ENCODE results near the gene ZNF182.

ZNF182 gene

DNA sequence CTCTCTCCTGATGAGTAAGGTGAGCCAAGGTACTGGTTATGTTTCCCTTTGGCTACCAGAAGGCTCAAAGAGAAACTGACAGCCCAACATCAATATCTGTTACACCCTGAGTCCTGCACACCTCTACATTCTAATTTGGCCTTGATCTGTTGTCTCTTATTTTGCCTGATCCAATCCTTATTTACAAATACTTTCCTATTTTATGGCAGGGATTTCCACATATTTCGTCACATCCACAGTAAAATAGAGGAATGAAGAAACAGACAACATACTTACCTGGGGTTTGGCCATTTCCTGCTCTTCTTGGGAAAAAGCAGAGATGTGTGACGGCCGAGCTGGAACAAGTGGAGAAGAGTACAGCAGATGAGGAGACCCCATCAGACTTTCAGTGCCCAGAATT, 1.5 kb downstream of the ZNF182 start:
- WGBS, 2 donors (ENCODE audit: extremely low coverage in 2 of 2, insufficient read length in 2 of 2, insufficient replicate concordance in 1 of 2), result no CpG with 5 or more reads among the region's 3 CpGs
- H4K8ac ChIP-seq (ENCODE audit: low read depth, low read length), result no peak overlapping the region
- no peaks in the 10 kb centered on the region for H3K4me1 ChIP-seq (ENCODE audit: control insufficient read depth in 2 of 2, insufficient read depth in 1 of 2, low read depth in 1 of 2, low read length in 2 of 2)
- H3K4me3 ChIP-seq (ENCODE audit: low read length in 2 of 2), result no peak overlapping the region
- H4K91ac ChIP-seq (ENCODE audit: low read depth, low read length, poor library complexity), result no peak overlapping the region
- no peak overlapping the region for H3K18ac ChIP-seq (ENCODE audit: low read length)
- H2BK120ac ChIP-seq (ENCODE audit: low read depth, low read length), result no peak overlapping the region
- no peak for DNase-seq (ENCODE audit: low spot score)
- no peak overlapping the region for H2BK5ac ChIP-seq (ENCODE audit: low read length)
- H3K79me1 ChIP-seq (ENCODE audit: low read depth, low read length), result peaks cover 4% of the 10 kb centered on the region
- H2AK5ac ChIP-seq (ENCODE audit: low read depth, low read length), result no peak overlapping the region
- peaks cover 0 to 3% of the 10 kb centered on the region in 2 donors for H3K9me3 ChIP-seq (replicated peaks in 1 of 2; ENCODE audit: control insufficient read depth in 2 of 2, insufficient read depth in 1 of 2, low read depth in 1 of 2, low read length in 2 of 2)
- H2BK15ac ChIP-seq (ENCODE audit: low read length), result no peak overlapping the region
- H3K27me3 ChIP-seq (ENCODE audit: control insufficient read depth in 3 of 3, insufficient read depth in 3 of 3, low read depth in 1 of 3, low read length in 3 of 3), result no peaks in the 10 kb centered on the region
- no peak overlapping the region for H3K27ac ChIP-seq (replicated peaks; ENCODE audit: low read length)
- H2AFZ ChIP-seq (ENCODE audit: low read length), result no peak overlapping the region
- H3K4ac ChIP-seq (ENCODE audit: low read length), result no peak overlapping the region
- no peak overlapping the region for H3K4me2 ChIP-seq (ENCODE audit: insufficient read depth, low read length, poor library complexity, severe bottlenecking)
- no peak overlapping the region for H2BK12ac ChIP-seq (ENCODE audit: low read length)
- no peak overlapping the region for H3K14ac ChIP-seq (ENCODE audit: low read length)
- H3K9ac ChIP-seq (ENCODE audit: low read depth, low read length, poor library complexity), result no peak overlapping the region
- peaks cover 0 to 4% of the 10 kb centered on the region in 2 donors for H3K36me3 ChIP-seq (replicated peaks in 1 of 2; ENCODE audit: control insufficient read depth in 2 of 2, insufficient read depth in 2 of 2, low read length in 2 of 2)
- no peak overlapping the region for H3K23ac ChIP-seq (ENCODE audit: low read depth, low read length, poor library complexity)

GRCh38 chrX:48001260-48001659, 2.5 kb downstream of the ZNF182 start:
- Histone ChIP-seq H3K9ac (ENCODE audit: low read depth, low read length, poor library complexity) (no peak overlapping the region), H3K14ac (ENCODE audit: low read length) (no peak overlapping the region), H3K27ac (replicated peaks; ENCODE audit: low read length) (no peak overlapping the region), H4K8ac (ENCODE audit: low read depth, low read length) (no peak overlapping the region), H2AK5ac (ENCODE audit: low read depth, low read length) (no peak overlapping the region), H3K18ac (ENCODE audit: low read length) (no peak overlapping the region), H3K27me3 (ENCODE audit: control insufficient read depth in 3 of 3, insufficient read depth in 3 of 3, low read depth in 1 of 3, low read length in 3 of 3) (no peaks in the 10 kb centered on the region), H3K23ac (ENCODE audit: low read depth, low read length, poor library complexity) (no peak overlapping the region), H2BK5ac (ENCODE audit: low read length) (no peak overlapping the region), H3K4me3 (ENCODE audit: low read length in 2 of 2) (no peak overlapping the region), H3K4ac (ENCODE audit: low read length) (no peak overlapping the region), H4K91ac (ENCODE audit: low read depth, low read length, poor library complexity) (no peak overlapping the region), H2BK15ac (ENCODE audit: low read length) (no peak overlapping the region), H3K9me3 (replicated peaks in 1 of 2; ENCODE audit: control insufficient read depth in 2 of 2, insufficient read depth in 1 of 2, low read depth in 1 of 2, low read length in 2 of 2) (peaks cover 0 to 9% of the 10 kb centered on the region in 2 donors), H2AFZ (ENCODE audit: low read length) (no peak overlapping the region), H3K79me1 (ENCODE audit: low read depth, low read length) (peaks cover 4% of the 10 kb centered on the region), H3K4me2 (ENCODE audit: insufficient read depth, low read length, poor library complexity, severe bottlenecking) (no peak overlapping the region), H2BK120ac (ENCODE audit: low read depth, low read length) (no peak overlapping the region), H3K36me3 (replicated peaks in 1 of 2; ENCODE audit: control insufficient read depth in 2 of 2, insufficient read depth in 2 of 2, low read length in 2 of 2) (peaks cover 0 to 13% of the 10 kb centered on the region in 2 donors), H3K4me1 (ENCODE audit: control insufficient read depth in 2 of 2, insufficient read depth in 1 of 2, low read depth in 1 of 2, low read length in 2 of 2) (no peaks in the 10 kb centered on the region), H2BK12ac (ENCODE audit: low read length) (no peak overlapping the region)
- WGBS, 2 donors (ENCODE audit: extremely low coverage in 2 of 2, insufficient read length in 2 of 2, insufficient replicate concordance in 1 of 2), result no CpG with 5 or more reads among the region's 3 CpGs
- no peak for DNase-seq (ENCODE audit: low spot score)

GRCh38 chrX:47992669-47993068, 11.1 kb downstream of the ZNF182 start:
- H3K9me3 ChIP-seq (replicated peaks in 1 of 2; ENCODE audit: control insufficient read depth in 2 of 2, insufficient read depth in 1 of 2, low read depth in 1 of 2, low read length in 2 of 2), result peaks cover 0 to 23% of the 10 kb centered on the region in 2 donors
- H2AFZ ChIP-seq (ENCODE audit: low read length), result no peak overlapping the region
- no peak overlapping the region for H3K27ac ChIP-seq (replicated peaks; ENCODE audit: low read length)
- H2BK12ac ChIP-seq (ENCODE audit: low read length), result no peak overlapping the region
- H3K23ac ChIP-seq (ENCODE audit: low read depth, low read length, poor library complexity), result no peak overlapping the region
- peaks cover 2% of the 10 kb centered on the region for H3K79me1 ChIP-seq (ENCODE audit: low read depth, low read length)
- H2BK15ac ChIP-seq (ENCODE audit: low read length), result no peak overlapping the region
- no peak overlapping the region for H3K4me3 ChIP-seq (ENCODE audit: low read length in 2 of 2)
- H2AK5ac ChIP-seq (ENCODE audit: low read depth, low read length), result no peak overlapping the region
- peaks cover 0 to 17% of the 10 kb centered on the region in 2 donors for H3K36me3 ChIP-seq (replicated peaks in 1 of 2; ENCODE audit: control insufficient read depth in 2 of 2, insufficient read depth in 2 of 2, low read length in 2 of 2)
- H3K27me3 ChIP-seq (ENCODE audit: control insufficient read depth in 3 of 3, insufficient read depth in 3 of 3, low read depth in 1 of 3, low read length in 3 of 3), result no peaks in the 10 kb centered on the region
- no peak overlapping the region for H3K18ac ChIP-seq (ENCODE audit: low read length)
- H3K4ac ChIP-seq (ENCODE audit: low read length), result no peak overlapping the region
- no peak overlapping the region for H2BK120ac ChIP-seq (ENCODE audit: low read depth, low read length)
- no peak overlapping the region for H3K14ac ChIP-seq (ENCODE audit: low read length)
- H4K91ac ChIP-seq (ENCODE audit: low read depth, low read length, poor library complexity), result no peak overlapping the region
- WGBS, 2 donors (ENCODE audit: extremely low coverage in 2 of 2, insufficient read length in 2 of 2, insufficient replicate concordance in 1 of 2), result no CpG with 5 or more reads among the region's 2 CpGs
- H4K8ac ChIP-seq (ENCODE audit: low read depth, low read length), result no peak overlapping the region
- H3K4me2 ChIP-seq (ENCODE audit: insufficient read depth, low read length, poor library complexity, severe bottlenecking), result no peak overlapping the region
- H2BK5ac ChIP-seq (ENCODE audit: low read length), result no peak overlapping the region
- DNase-seq (ENCODE audit: low spot score), result no peak
- H3K4me1 ChIP-seq (ENCODE audit: control insufficient read depth in 2 of 2, insufficient read depth in 1 of 2, low read depth in 1 of 2, low read length in 2 of 2), result no peaks in the 10 kb centered on the region
- H3K9ac ChIP-seq (ENCODE audit: low read depth, low read length, poor library complexity), result no peak overlapping the region

- WGBS, 2 donors (ENCODE audit: extremely low coverage in 2 of 2, insufficient read length in 2 of 2, insufficient replicate concordance in 1 of 2), result no CpG with 5 or more reads among the region's 1 CpG
- peaks cover 0 to 25% of the 10 kb centered on the region in 2 donors for H3K9me3 ChIP-seq (replicated peaks in 1 of 2; ENCODE audit: control insufficient read depth in 2 of 2, insufficient read depth in 1 of 2, low read depth in 1 of 2, low read length in 2 of 2)
- H3K27me3 ChIP-seq (ENCODE audit: control insufficient read depth in 3 of 3, insufficient read depth in 3 of 3, low read depth in 1 of 3, low read length in 3 of 3), result no peaks in the 10 kb centered on the region
- peaks cover 3 to 22% of the 10 kb centered on the region in 2 donors for H3K36me3 ChIP-seq (replicated peaks in 1 of 2; ENCODE audit: control insufficient read depth in 2 of 2, insufficient read depth in 2 of 2, low read length in 2 of 2)
- DNase-seq (ENCODE audit: low spot score), result no peak
- no peaks in the 10 kb centered on the region for H3K4me1 ChIP-seq (ENCODE audit: control insufficient read depth in 2 of 2, insufficient read depth in 1 of 2, low read depth in 1 of 2, low read length in 2 of 2)
- no peak overlapping the region for H2BK5ac ChIP-seq (ENCODE audit: low read length)
- no peak overlapping the region for H3K23ac ChIP-seq (ENCODE audit: low read depth, low read length, poor library complexity)
- no peak overlapping the region for H3K4me2 ChIP-seq (ENCODE audit: insufficient read depth, low read length, poor library complexity, severe bottlenecking)
- H3K79me1 ChIP-seq (ENCODE audit: low read depth, low read length), result peaks cover 2% of the 10 kb centered on the region
- H3K14ac ChIP-seq (ENCODE audit: low read length), result no peak overlapping the region
- no peak overlapping the region for H2AK5ac ChIP-seq (ENCODE audit: low read depth, low read length)
- no peak overlapping the region for H4K8ac ChIP-seq (ENCODE audit: low read depth, low read length)
- H4K91ac ChIP-seq (ENCODE audit: low read depth, low read length, poor library complexity), result no peak overlapping the region
- H3K4ac ChIP-seq (ENCODE audit: low read length), result no peak overlapping the region
- no peak overlapping the region for H2BK120ac ChIP-seq (ENCODE audit: low read depth, low read length)
- no peak overlapping the region for H2BK15ac ChIP-seq (ENCODE audit: low read length)
- H3K9ac ChIP-seq (ENCODE audit: low read depth, low read length, poor library complexity), result no peak overlapping the region
- H3K18ac ChIP-seq (ENCODE audit: low read length), result no peak overlapping the region
- H3K27ac ChIP-seq (replicated peaks; ENCODE audit: low read length), result no peak overlapping the region
- no peak overlapping the region for H2AFZ ChIP-seq (ENCODE audit: low read length)
- H3K4me3 ChIP-seq (ENCODE audit: low read length in 2 of 2), result no peak overlapping the region
- no peak overlapping the region for H2BK12ac ChIP-seq (ENCODE audit: low read length)
These were observed 11.8 kb downstream of the ZNF182 start for GRCh38 chrX:47992095-47992380.

Measured in neuronal stem cell (in vitro differentiated cells).